Brain microvascular endothelial cell (primary cell): ENCODE results near the gene CNN2.

ENCODE experiments used
- DNase-seq: peaks from one replicate; pipeline ENCODE4 v3.0.0-alpha.2; 2020
- H3K27ac ChIP-seq: fragments of 250-450 bp; sonication (Bioruptor Pico); 2 replicates; pipeline ENCODE4 v1.5.1; 2020; ENCODE audit warnings: mild to moderate bottlenecking, moderate library complexity
- H3K27me3 ChIP-seq: fragments of 250-450 bp; sonication (Bioruptor Pico); replicated peaks from 2 replicates; pipeline ENCODE4 v1.5.1; 2020; ENCODE audit warnings: mild to moderate bottlenecking
- H3K36me3 ChIP-seq: fragments of 250-450 bp; sonication (Bioruptor Pico); replicated peaks from 2 replicates; pipeline ENCODE4 v1.5.1; 2020; ENCODE audit warnings: mild to moderate bottlenecking
- H3K4me3 ChIP-seq: 2 replicates; pipeline ENCODE4 v1.5.1; 2011; ENCODE audit warnings: low read depth, mild to moderate bottlenecking, control low read depth, low read length, moderate library complexity
- in situ Hi-C: cut with HindIII; loops from 2 replicates; pipeline ENCODE4 v1.10.0; 2017; ENCODE audit warnings: low sequenced_read_pairs, low pct_ligation_motif_present
- TF ChIP-seq, protein P1 (sequence below): IDR thresholded peaks from 2 replicates; pipeline ENCODE4 v1.5.1; 2011; ENCODE audit warnings: low read depth, mild to moderate bottlenecking, moderate library complexity, low read length, control low read depth, inconsistent platforms; ENCODE audit errors: missing control alignments

Gene CNN2

DNA sequence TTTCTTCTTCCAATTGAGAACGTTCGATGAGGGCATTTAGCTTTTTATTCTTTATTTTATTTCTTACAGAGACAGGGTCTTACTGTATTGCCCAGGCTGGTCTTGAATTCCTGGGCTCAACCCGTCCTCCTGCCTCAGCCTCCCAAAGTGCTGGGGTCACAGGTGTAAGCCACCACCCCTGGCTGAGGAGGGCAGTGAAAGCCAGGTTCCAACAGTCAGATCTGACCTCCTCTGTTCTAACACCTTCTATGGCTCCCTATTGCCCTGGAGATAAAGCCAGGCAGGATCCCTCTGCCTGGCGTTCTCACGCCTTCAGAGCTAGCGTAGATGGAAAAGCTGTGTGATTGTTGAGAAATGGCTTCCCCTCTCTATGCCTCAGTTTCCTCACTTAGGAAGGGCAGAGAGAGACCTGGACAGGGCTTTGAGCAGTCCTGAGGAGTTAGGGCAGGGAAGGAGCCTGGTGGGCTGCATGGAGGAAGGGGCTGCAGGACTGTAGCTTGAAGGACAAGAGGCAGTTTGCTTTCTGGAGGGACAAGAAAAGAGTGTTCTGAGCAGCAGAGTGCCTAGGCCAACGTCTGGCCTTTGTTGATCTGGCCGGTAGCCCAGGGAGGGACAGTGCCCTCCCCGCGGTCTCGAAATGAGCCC is 46.1 kb downstream of the CNN2 start:
- DNase-seq = no peak
- TF ChIP-seq, protein P1, sequence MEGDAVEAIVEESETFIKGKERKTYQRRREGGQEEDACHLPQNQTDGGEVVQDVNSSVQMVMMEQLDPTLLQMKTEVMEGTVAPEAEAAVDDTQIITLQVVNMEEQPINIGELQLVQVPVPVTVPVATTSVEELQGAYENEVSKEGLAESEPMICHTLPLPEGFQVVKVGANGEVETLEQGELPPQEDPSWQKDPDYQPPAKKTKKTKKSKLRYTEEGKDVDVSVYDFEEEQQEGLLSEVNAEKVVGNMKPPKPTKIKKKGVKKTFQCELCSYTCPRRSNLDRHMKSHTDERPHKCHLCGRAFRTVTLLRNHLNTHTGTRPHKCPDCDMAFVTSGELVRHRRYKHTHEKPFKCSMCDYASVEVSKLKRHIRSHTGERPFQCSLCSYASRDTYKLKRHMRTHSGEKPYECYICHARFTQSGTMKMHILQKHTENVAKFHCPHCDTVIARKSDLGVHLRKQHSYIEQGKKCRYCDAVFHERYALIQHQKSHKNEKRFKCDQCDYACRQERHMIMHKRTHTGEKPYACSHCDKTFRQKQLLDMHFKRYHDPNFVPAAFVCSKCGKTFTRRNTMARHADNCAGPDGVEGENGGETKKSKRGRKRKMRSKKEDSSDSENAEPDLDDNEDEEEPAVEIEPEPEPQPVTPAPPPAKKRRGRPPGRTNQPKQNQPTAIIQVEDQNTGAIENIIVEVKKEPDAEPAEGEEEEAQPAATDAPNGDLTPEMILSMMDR = no peak
- Histone ChIP-seq H3K4me3 (no peak overlapping the region), H3K27me3 (peaks cover 7% of the 10 kb centered on the region), H3K36me3 (no peaks in the 10 kb centered on the region), H3K27ac (no peak overlapping the region)
- in situ Hi-C loops = no loop called here

DNA sequence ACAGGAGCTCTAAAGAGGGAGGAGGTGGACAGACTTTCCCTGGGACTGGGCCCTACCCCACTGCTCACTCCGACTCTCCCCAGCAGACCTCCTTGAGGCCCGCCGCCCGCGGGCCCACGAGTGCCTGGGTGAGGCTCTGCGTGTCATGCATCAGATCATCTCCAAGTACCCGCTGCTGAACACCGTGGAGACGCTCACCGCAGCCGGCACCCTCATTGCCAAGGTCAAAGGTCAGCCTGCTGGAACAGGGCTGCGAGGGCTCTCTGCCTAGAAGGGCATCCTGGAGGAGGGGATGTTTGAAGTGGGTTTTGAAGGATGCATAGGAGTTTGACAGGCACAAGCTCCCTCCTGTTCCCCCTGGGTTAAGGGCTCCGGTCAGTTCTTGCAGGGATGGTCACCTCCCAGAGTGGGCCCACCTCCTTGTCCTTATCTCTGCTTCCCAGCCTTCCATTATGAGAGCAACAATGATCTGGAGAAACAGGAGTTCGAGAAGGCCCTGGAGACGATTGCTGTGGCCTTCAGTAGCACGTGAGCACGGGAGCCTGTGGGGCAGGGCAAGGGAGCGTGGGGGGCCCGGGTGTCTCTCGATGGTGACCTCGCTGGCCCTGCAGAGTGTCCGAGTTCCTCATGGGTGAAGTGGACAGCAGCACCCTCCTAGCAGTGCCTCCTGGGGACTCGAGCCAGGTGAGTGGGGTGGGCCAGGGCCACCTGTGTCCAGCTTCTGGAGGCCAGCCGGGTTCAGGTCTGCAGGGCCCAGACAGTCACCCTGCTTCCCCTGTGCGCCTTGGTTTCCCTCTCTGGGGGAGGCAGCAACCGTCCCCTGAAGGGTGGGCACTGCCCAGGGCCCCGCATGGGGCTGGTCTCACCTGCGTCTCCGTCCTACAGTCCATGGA is 46.9 kb downstream of the CNN2 start:
- DNase-seq = no peak
- in situ Hi-C loops = no loop called here
- H3K27ac ChIP-seq = no peak overlapping the region
- H3K4me3 ChIP-seq = no peak overlapping the region
- TF ChIP-seq, protein P1 = no peak
- H3K36me3 ChIP-seq = no peaks in the 10 kb centered on the region
- H3K27me3 ChIP-seq = peaks cover 7% of the 10 kb centered on the region

DNA sequence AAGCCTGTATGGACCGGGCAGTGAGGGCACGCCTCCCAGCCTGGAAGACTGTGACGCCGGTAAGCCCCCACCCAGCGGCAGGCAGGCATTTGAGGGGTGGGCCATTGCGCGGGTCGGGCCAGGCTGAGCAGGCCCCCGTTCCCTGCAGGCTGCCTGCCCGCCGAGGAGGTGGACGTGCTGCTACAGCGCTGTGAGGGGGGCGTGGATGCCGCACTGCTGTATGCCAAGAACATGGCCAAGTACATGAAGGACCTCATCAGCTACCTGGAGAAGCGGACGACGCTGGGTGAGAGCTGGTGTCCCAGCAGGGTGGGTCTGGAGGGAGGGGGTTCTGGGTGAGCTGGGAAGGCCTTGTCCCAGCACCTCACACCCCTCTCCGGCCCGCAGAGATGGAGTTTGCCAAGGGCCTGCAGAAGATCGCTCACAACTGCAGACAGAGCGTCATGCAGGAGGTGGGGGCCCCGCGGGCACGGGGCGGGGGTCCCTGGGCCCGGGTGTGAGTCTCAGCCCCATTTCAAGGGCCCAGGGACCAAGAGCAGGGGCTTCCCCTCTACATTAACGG is 47.6 kb downstream of the CNN2 start:
- H3K27ac ChIP-seq = no peak overlapping the region
- no peaks in the 10 kb centered on the region for H3K36me3 ChIP-seq
- in situ Hi-C loops = no loop called here

DNA sequence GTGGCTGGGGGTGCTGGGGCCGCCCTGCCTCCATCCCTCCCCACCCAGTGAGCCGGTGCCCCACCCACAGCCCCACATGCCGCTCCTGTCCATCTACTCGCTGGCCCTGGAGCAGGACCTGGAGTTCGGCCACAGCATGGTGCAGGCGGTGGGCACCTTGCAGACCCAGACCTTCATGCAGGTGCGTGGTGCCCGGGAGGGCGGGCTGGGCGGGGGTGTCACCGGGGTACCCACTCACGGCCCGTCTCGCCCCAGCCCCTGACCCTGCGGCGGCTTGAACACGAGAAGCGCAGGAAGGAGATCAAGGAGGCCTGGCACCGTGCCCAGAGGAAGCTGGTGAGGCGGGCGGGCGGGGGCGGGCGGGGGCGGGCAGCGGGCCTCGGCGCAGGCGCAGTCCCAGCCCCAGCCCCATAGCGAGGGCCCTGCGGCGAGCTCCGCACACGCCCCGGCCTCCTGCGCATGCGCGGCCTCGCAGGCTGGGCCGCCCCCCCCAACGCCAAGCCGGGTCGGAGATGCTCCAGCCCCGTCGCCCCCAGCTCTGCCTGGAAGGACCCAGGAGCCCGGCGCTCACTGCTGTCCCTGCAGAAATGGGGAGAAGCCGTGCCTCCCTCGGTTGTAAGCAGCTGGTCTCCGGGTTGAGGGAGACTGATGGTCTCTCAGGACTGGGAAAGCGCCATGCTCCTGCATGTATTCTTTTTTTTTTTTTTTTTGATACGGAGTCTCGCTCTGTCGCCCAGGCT is 48.3 kb downstream of the CNN2 start:
- TF ChIP-seq, protein P1 = no peak
- Histone ChIP-seq H3K4me3 (no peak overlapping the region), H3K36me3 (no peaks in the 10 kb centered on the region), H3K27me3 (peaks cover 7% of the 10 kb centered on the region), H3K27ac (no peak overlapping the region)
- in situ Hi-C loops = no loop called here
- DNase-seq = no peak

More for the DNA sequence above, 47.6 kb downstream of the CNN2 start:
- Histone ChIP-seq H3K27me3 (peaks cover 7% of the 10 kb centered on the region), H3K4me3 (no peak overlapping the region)
- DNase-seq = no peak
- TF ChIP-seq, protein P1 = no peak

DNA sequence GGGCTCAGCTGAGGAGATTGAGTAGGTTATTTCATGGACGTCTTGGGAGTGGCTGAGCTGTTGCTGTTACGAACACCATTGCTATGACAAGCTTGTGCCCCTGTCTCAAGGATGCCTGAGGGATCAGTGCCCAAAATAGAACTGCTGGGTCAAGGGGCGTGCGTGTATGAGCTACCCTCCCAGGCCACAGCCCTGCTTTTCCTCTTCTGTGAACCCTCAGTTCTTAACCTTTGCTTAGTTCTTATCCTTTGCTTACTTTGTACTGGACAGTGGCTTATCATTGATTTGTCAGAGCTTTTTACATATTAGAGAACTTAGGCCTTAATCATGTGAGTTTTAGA is 49.6 kb downstream of the CNN2 start:
- no peak for DNase-seq
- in situ Hi-C loops = no loop called here
- Histone ChIP-seq H3K36me3 (no peaks in the 10 kb centered on the region), H3K27ac (no peak overlapping the region), H3K27me3 (peaks cover 1% of the 10 kb centered on the region), H3K4me3 (no peak overlapping the region)
- TF ChIP-seq, protein P1 = no peak
